Medulla oblongata (tissue), 1 donor: Measurements from ENCODE around the gene ANAPC13.

ENCODE experiments used
- DNase-seq: peaks from one replicate; pipeline ENCODE4 v3.0.0-alpha.2; 2015; ENCODE audit errors: extremely low spot score

The ANAPC13 gene, protein sequence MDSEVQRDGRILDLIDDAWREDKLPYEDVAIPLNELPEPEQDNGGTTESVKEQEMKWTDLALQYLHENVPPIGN

DNA sequence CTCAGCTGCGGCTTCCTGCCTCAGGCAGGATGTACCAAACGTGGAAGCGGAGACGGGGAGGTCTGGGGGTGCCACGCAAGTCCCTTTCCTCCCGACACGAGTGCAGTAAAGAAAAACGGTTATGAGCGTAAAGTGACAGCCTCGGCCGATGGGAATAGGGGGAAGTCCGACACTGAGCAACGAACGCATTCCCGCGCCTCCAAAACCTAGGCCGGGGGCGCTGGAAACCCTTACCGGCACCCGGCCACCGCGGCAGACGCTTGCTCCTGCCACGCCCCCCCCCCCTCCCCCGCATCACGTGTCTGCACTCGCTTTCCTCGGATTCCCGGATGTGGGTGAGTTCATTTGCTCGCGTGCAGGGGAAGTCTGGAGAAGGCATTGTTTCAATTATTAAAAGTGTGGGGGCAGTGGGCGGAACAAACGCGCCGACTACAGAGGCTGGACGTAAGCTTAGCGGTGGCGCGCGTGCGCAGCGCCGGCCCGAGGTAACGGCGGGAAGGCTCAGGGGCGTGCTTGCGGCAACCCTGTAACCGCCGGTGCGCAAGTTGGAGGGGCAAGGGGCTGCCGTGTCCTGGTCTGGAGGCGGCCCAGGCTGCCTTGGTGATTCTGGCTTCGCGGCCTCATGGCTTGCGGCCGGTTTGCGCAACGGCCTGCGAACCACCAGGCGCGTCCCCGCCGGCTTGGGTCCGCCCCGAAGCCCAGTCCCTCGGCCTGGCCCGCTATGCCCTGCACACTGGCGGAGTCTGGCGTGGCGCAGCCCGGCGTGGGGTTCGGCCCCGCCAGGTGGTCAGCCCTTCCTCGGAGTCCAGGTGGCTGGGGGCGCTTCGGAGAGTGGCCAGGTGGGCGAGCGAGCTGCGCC lies at the start of gene ANAPC13, which contains the start of gene CEP63:
Gene ANAPC13 (minus strand): TSS at position 268 of the 859 bp plus-strand sequence. CDS start 3,081 bp downstream, outside the sequence.
Gene CEP63 (plus strand): TSS at position 340 of the 859 bp plus-strand sequence. CDS start 9,264 bp downstream, outside the sequence.
- DNase-seq: peak; percentile 96

DNA sequence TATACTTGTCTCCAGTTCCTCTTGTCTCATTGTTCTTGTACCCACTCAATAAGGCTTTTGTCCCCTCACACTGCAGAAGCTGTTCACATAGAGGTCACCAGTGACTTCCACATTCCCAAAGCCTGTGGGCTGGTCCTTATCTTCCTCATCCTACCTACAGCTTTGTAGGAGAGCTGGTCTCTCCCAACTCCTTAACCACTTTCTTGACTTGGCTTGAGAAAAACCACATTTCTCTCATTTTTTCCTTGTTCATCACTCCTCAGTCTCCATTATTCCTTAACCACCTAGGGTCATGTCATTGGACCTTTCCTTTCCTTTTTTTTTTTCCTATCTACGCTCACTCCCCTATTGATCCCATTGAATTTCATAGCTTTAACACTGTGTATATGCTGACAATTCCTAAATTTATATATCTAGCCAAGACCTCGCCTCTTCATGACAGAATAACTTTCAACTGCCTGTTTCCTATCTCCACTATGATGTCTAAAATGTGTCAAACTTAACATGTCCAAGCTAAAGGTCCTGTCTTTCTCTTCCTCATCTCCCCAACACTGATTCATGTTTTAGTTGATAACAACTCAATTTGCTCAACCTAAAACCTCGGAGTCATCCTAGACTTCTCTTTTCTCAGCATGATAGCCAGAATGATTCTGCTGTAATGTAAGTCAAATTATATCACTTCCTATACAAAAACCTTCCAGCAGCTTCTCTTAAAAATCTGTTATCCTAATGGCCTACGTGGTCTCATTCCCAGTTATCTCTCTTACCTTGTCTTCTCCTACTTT lies 49.6 kb upstream of the ANAPC13 start:
- DNase-seq: no peak

DNA sequence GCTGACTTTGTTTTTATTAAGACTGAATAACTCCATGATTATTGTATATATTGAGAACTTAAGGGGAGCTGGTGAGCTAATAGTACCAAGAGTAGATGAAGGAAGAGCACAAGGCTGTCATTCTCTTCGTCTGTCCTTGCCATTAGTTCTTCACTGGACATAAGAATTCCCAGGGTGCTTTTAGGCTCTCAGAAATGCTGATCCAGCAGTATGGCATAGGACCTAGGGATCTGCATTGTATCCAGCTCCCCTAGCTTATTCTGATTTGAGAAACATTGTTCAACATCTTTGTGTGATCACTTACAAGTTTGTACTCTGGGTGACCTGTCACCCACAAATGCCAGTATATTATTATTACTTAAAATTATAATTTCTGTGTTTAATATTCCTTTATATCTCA lies 47.7 kb upstream of the ANAPC13 start:
- DNase-seq: no peak

DNA sequence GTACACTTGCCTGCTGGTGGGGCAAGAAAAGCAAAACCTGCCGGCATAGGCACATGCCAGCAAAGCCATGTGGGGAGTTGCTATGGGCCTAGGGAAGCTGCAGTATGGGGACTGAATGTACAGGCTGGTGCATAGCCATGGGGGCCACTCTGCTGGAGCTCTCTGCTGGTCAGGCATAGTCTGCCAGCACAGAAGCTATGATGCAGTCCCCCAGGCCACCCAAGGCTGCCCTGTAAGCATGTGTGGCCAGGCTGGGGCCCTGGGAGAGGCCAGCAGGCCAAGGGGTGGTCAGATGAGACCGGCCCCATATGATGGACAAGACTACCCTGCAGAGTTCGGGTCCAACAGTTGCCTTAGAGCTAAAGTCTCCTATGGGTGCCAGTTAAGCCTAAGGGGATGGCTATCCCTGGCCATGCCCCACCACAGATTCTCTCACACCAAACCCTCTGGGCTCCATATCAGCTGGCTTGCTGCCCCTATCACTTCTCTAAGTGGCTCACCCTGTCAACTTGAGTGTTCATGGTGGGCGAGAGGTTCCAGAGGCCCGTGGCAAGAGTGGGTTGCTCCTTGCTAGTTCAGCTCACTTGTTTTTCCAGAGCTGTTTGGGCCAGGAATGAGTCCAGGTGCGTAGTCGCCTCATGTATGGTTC lies 41.9 kb upstream of the ANAPC13 start:
- no peak for DNase-seq

DNA sequence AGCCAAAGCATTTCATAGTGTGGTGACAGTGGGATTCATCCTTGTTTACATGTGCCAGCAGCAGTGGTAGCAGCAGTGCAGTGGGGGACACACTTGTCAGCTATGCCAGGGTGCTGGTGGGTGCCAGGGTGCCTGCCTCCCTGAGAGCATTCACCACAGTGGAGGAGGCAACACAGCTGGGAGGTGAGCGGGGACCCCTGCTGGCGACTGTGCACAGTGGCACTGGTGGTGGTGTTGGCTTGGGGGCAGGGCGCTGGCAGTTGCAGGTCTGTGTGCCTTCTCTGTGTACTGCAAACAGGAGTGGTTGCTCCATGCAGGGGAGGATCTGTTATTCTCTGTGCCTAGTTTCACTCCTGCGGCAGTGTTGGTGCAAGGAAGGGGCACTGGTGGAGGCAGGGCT lies 41.3 kb upstream of the ANAPC13 start:
- no peak for DNase-seq

DNA sequence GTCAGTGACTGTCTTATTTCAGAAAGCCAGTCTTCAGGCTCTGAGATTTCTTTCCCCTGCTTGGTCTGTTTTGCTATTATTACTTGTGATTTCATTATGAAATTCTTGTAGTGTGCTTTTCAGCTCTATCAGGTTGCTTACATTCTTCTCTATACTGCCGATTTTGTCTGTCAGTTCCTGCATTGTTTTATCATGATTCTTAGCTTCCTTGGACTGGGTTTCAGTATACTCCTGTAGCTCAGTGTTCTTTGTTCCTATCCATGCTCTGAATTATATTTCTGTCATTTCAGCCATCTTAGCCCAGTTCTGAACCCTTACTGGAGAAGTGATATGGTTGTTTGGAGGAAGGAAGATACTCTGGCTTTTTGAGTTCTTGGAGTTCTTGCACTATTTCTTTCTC lies 40.5 kb upstream of the ANAPC13 start:
- no peak for DNase-seq

DNA sequence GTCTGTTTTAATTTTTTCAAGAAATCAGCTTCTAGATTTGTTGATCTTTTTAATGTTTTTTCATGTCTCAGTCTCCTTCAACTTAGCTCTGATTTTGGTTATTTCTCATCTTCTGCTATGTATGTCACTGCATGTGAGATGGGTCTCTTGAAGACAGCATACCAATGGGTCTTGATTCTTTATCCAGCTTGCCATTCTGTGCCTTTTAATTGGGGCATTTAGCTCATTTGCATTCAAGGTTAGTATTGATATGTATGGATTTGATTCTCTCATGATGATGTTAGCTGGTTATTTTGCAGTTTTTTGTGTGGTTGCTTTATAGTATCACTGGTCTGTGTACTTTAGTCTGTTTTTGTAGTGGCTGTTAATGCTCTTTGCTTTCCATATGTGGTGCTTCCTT lies 39.5 kb upstream of the ANAPC13 start:
- no peak for DNase-seq

DNA sequence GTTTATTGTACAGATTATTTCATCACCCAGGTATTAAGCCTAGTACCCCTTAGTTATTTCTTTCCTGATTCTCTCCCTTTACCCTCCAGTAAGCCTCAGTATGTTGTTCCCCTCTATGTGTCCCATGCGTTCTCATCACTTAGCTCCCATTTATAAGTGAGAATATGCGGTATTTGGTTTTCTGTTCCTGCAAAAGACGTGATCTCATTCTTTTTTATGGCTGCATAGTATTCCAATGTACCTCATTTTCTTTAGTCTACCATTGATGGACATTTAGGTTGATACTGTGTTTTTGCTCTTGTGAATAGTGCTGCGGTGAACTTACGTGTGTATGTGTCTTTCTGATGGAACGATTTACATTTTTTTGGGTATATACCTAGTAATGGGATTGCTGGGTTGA lies 36.8 kb upstream of the ANAPC13 start:
- DNase-seq: no peak

DNA sequence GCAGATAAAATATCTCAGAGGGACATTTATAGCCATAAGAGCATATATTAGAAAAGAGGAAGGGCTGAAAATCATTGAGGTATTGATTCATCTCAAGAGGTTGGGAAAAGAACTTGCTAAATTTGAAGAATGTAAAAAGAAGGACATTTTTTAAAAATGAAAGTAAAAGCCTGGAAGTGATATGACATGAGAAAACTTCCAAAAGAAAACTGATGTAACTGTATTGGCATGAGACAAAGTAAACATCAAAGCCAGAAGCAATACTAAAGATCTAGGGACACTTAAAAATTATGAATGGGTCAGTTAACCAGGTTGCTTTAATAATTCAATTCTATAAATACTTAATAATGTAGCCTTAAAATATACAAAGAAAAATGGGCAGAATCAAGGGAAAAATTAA lies 32.0 kb upstream of the ANAPC13 start:
- no peak for DNase-seq

DNA sequence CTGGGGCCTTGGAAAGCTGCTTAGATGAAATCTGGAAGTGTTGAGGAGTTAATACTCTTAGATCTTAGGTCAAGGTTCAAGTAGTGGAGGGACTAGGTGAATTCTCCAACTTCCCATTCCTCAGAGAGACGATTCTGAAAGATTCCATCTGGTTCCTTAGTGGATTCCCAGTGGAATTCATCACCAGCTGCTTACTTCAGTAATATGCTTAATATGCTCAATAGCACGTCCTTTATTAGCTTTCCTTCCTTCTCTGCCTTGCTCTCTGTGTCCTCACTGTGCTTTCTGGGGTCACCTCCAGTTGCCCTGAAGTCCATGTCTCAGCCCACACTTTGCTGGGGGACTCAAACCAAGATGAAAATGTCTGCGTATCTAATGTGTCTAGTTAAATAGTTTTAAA lies 31.1 kb upstream of the ANAPC13 start:
- DNase-seq: no peak

DNA sequence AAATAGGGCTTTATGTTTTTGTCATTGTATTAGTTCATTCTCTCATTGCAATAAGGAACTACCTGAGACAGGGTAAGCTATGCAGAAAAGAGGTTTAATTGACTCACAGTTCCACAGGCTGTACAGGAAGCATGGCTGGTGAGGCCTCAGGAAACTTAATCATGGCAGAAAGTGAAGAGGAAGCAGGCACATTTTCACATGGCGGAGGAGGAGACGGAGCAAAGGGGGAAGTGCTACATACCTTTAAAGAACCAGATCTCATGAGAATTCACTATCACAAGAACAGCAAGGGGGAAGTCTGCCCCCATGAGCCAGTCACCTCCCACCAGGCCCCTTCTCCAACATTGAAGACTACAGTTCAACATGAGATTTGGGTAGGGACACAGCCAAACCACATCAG lies 25.7 kb upstream of the ANAPC13 start:
- no peak for DNase-seq

DNA sequence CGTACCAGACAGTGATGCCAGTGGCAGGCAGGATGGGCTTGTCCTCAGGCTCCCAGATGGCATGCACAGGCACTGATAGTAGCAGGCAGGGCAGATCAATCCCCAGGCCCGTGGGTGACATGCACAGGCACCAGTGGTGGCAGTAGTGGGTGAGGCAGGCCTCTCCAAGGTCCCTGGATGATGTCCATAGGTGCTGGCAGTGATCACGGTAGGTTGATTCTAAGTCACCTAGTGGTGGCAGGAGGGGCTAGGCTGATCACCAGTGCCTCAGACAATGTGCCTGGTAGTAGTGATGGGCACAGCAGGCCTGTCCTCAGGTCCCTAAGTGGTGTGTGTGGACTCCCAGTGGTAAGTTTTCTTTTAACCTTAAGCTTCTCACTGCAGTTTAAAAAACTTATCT lies 19.7 kb upstream of the ANAPC13 start:
- no peak for DNase-seq

DNA sequence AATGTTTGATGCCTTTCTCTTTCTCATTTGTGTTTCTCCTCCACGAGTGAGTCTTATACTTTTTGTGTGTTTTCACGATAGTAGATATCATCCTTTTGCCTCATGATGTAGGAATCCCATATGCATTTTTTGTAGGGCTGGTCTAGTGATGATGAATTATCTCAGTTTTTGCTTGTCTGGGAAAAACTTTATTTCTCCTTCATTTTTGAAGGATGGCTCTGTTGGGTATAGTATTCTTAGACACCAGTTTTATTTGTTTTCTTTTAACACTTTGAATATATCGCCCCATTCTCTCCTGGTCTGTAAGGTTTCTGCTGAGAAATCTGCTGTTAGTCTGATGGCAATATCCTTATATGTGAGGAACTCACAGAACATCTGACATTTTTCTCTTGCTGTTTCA lies 18.3 kb upstream of the ANAPC13 start:
- DNase-seq: no peak

DNA sequence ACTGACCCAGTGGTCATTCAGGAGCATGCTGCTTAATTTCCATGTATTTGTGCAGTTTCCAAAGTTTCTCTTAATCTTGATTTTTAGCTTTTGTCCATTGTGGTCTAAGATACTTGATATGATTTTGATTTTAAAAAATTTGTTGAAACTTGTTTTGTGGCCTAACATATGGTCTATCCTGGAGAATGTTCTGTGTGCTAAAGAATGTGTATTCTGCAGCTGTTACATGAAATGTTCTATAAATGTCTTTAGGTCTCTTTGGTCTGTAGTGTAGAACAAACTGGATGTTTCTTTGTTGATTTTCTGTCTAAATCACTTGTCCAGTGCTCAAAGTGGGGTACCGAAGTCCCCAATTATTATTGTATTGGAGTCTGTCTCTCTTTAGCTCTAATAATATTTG lies 17.5 kb upstream of the ANAPC13 start:
- DNase-seq: no peak

DNA sequence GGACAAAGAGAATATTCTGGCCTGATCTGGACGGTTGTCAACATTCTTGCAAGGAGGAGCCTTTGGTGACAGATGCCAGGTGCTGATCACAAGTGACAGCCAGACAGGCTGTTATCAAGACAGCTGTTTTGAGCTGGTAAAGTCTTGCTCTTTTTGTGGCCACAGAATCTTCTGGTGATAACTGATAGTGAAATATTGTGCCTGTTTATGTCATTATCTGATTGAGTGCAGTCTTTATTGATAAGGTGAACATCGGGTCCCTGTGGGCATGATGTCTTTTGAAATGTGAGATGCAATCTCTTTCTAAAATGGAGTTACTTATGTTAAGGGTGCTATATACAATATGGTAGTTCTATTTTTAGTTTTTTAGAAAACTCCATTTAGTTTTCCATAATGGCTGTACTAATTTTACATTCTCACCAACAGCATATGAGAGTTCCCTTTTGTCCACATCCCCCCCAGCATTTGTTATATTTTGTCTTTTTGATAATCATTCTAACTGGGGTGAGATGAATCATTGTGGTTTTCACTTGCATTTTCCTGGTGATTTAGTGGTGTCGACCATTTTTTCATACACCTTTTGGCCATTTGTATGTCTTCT lies 10.8 kb upstream of the ANAPC13 start:
- no peak for DNase-seq

DNA sequence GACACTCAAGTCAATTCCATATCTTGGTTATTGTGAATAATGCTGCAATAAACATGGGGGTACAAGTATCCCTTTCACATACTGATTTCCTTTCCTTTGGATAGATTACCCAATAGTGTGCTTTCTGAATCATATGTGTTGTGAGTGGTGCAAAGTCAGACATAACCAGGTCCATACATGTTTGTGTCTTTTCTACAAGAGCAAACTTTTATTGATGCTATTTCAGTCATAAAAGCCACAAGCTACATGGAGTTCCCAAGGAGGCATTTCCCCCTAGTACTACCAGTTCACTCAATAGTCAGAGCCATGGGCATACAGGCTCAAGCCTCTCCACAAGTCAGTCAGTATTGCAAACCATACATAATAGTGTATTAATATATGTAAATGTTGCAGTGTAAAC lies 10.2 kb upstream of the ANAPC13 start:
- DNase-seq: no peak

DNA sequence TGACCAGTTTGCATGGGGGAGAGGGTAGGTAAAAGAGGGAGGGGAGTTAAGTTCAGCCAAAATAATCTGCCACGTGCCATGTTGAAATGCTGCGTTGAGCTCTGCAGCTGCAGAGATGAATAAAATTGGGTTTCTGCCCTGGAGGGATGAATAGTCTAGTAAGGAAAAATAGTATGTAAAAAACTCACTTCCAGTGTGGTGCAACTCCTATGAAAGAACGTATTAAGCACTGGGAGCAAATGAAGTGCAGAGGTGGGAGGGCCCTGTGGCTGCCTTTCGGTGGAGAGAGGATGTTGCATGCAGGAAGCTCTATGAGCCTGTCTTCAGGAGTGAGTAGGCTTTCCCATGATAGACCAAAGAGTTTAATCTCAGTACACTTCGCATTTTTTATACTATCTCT lies 8.7 kb upstream of the ANAPC13 start:
- no peak for DNase-seq

DNA sequence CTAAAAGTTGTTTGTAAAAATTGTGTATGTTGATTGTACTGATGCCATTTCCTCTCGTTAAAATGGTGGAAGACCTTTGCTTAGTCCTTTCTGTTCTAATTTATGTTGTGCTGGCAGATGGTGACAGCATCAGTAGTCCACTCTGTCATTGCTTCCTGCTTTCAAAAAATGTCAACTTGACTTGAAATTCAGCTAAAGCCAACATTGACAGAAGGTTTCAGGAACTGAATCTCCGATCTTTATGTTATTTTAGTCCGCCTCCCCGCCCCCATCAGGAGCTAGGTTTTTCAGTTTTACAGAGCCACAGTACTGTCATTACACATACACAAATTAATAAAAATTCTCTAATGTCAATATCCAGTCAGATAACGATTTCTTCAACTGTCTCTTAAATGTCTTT lies 1.6 kb upstream of the ANAPC13 start:
- peak; percentile 38 for DNase-seq

DNA sequence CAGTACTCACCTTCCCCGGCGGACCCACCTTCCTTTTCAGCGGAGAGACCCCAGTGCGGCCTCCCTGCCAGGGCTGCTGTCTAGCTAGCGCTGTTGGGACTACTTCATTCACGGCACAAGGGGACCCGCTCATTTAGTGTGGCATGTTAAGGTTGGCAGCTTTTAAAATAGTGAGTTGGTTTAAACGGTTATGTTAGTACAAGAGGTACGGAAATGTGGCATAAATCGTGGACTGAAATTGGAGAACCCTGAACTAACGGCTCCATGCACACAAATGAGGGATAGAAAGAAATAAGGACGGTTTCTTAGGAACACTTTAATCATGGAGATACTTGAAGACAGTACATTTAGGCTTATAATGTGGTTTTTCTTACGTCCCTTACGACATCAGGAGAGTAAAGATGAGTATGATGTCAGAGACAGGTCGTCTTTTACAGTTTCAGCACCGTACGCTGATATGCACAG lies 824 bp upstream of the ANAPC13 start:
- peak; percentile 40 for DNase-seq

DNA sequence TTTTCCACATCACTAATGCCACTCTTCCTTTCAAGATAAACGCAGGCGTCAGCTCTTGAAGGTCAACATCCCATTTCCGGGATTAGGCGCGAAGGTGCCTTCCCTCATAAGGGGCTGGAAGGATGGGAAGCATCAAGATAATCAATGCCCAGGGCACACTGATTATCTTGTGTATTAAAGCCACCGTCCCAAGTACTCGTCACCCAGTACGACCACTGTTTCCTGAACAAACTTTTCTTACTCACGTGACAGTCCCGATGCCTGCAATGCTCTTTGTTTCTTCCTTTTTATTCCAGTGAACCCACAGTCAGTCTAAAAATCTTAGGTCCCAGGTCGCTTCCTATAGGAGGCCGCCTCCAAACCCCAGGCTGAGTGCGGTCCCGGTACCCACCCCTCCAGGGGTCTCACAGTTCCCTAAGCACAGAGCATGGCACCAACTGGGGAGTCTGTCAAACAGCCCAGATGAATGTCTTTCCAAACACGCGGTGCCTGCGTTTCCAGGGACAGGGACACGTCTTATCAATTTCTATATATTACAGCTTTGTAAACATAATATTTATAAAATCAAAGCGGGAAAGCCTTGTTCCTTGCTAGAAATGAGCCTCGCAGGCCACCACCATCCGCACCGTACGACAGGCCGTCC lies 589 bp downstream of the ANAPC13 start:
- DNase-seq: no peak

DNA sequence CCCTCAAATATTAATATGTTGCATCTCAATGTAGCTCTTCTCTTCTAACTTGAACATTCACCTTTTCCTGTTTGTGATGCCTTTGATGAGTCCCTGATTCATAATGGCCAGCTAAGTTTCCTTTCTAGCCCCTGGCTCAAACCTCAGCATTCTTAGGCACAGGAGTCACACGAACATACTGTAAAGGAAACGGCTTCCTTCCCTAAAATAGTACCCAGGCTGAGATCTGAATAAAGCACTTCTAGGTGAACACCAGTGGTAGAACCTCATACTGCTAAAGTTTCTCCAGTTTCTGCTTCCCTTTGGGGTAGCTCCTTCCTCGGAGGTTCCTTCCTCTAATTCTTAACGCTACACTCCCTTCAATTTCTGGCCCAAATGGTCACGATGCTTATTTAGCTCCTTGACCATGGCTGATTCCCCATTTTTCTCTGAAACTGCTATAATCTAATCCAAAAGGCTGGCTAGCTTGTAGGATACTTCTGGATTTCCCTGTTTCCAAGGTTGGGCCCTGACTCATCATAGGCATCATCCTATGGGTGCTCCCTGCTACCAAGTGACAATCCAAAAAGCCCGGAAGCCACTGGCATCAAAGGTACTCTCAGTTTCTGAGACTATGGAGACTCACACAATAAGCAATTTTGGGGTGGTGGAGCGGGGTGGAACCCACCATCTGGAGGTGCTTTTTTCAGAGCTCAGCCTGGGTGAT lies 2.4 kb downstream of the ANAPC13 start:
- no peak for DNase-seq
